Superior temporal gyrus (tissue), 1 donor: ENCODE results near the gene ENOX2.

ENCODE experiments used
- DNase-seq: peaks from one replicate; pipeline ENCODE4 v3.0.0-alpha.2; 2016; ENCODE audit errors: extremely low spot score

ENOX2 gene

GRCh38 chrX:130702867-130703707, 199.9 kb downstream of the ENOX2 start:
- DNase-seq: no peak

GRCh38 chrX:130700629-130701028, 202.4 kb downstream of the ENOX2 start:
- no peak for DNase-seq

- no peak for DNase-seq
Observed at GRCh38 chrX:130699618-130700017, 203.4 kb downstream of the ENOX2 start.

- no peak for DNase-seq
Observed at GRCh38 chrX:130696542-130696941, 206.5 kb downstream of the ENOX2 start.

- no peak for DNase-seq
Observed at GRCh38 chrX:130695931-130696330, 207.1 kb downstream of the ENOX2 start.

- no peak for DNase-seq
Observed at GRCh38 chrX:130694983-130695382, 208.0 kb downstream of the ENOX2 start.

- no peak for DNase-seq
Observed at GRCh38 chrX:130691576-130691975, 211.4 kb downstream of the ENOX2 start.

GRCh38 chrX:130688360-130688759, 214.6 kb downstream of the ENOX2 start:
- no peak for DNase-seq

- no peak for DNase-seq
Observed at GRCh38 chrX:130682990-130683389, 220.0 kb downstream of the ENOX2 start.

- DNase-seq: no peak
Observed at GRCh38 chrX:130680164-130681035, 222.6 kb downstream of the ENOX2 start.

GRCh38 chrX:130676861-130677260, 226.1 kb downstream of the ENOX2 start:
- no peak for DNase-seq

GRCh38 chrX:130672214-130672613, 230.8 kb downstream of the ENOX2 start:
- DNase-seq: no peak

GRCh38 chrX:130669233-130669632, 233.8 kb downstream of the ENOX2 start:
- DNase-seq: no peak

GRCh38 chrX:130665263-130665662, 237.7 kb downstream of the ENOX2 start:
- DNase-seq: no peak

GRCh38 chrX:130658310-130658709, 244.7 kb downstream of the ENOX2 start:
- no peak for DNase-seq

- no peak for DNase-seq
Observed at GRCh38 chrX:130654409-130654950, 248.5 kb downstream of the ENOX2 start.

- no peak for DNase-seq
Observed at GRCh38 chrX:130652824-130653578, 250.0 kb downstream of the ENOX2 start.

- no peak for DNase-seq
Observed at GRCh38 chrX:130649738-130650137, 253.3 kb downstream of the ENOX2 start.

GRCh38 chrX:130647468-130647867, 255.5 kb downstream of the ENOX2 start:
- DNase-seq: no peak

- no peak for DNase-seq
Observed at GRCh38 chrX:130645955-130646583, 256.9 kb downstream of the ENOX2 start.

- no peak for DNase-seq
Observed at GRCh38 chrX:130637591-130637990, 265.4 kb downstream of the ENOX2 start.
